HUDEP-2 (cell line): ENCODE data around the gene DUSP16.
A peak's percentile ranks its signal among the peaks of the same experiment; 100 is the strongest.
"Not testable (repeated sequence)": the region's sequence is repeated elsewhere in the genome, so short reads cannot be mapped to it uniquely, and the experiment has no call there.

Source experiments
- DNase-seq, 76 experiments: peaks; one replicate each; lab custom pipeline; 2025; ENCODE audit not compliant: unreplicated experiment in 76 of 76; lab: John Stamatoyannopoulos, UW

The DUSP16 gene, protein sequence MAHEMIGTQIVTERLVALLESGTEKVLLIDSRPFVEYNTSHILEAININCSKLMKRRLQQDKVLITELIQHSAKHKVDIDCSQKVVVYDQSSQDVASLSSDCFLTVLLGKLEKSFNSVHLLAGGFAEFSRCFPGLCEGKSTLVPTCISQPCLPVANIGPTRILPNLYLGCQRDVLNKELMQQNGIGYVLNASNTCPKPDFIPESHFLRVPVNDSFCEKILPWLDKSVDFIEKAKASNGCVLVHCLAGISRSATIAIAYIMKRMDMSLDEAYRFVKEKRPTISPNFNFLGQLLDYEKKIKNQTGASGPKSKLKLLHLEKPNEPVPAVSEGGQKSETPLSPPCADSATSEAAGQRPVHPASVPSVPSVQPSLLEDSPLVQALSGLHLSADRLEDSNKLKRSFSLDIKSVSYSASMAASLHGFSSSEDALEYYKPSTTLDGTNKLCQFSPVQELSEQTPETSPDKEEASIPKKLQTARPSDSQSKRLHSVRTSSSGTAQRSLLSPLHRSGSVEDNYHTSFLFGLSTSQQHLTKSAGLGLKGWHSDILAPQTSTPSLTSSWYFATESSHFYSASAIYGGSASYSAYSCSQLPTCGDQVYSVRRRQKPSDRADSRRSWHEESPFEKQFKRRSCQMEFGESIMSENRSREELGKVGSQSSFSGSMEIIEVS

GRCh38 chr12:12562585-12563261 is at the start of gene DUSP16:
DUSP16 (minus strand) TSS chr12:12562863; CDS start chr12:12521098, 41,765 bp downstream.
- DNase-seq = peak in 73 of 76 experiments; percentile 3 to 84 (median 61)

DNA sequence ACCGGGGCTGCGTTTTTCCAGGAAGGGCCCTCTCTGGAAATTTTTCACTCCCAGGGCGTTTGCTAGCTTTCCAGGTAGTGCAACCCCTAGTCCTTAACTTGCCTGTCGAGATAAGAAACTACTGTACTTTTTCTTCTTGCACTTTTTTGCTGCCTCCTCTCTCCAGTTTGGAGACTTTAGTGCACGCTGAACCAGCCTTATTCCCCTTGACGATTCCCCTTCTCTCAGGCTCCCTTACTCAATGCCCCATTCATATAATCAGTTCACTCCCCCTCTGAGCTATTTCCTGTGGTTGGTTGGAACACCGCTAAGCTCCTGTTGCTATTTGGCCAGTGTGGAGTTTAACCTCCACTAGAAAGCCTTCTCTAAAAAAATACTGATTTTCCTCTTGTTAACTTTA is 49.7 kb upstream of the DUSP16 start:
- peak in 9 of 76 experiments; percentile 5 to 35 (median 28) for DNase-seq

GRCh38 chr12:12611512-12612306 is 49.0 kb upstream of the DUSP16 start, which contains the start of gene CREBL2:
CREBL2 (plus strand) TSS chr12:12611876; CDS start chr12:12612173, 297 bp downstream.
- DNase-seq = peak; percentile 41 to 96 (median 88)

- no peak for DNase-seq
Observed at GRCh38 chr12:12610711-12611110, 48.0 kb upstream of the DUSP16 start.

- no peak for DNase-seq
Observed at GRCh38 chr12:12609692-12610091, 47.0 kb upstream of the DUSP16 start.

- DNase-seq = peak in 3 of 76 experiments; percentile 7 to 23 (median 10)
Observed at GRCh38 chr12:12608557-12608957, 45.9 kb upstream of the DUSP16 start.

GRCh38 chr12:12606781-12607589 is 44.3 kb upstream of the DUSP16 start:
- no peak for DNase-seq

GRCh38 chr12:12604740-12605139 is 42.1 kb upstream of the DUSP16 start:
- DNase-seq = no peak

DNA sequence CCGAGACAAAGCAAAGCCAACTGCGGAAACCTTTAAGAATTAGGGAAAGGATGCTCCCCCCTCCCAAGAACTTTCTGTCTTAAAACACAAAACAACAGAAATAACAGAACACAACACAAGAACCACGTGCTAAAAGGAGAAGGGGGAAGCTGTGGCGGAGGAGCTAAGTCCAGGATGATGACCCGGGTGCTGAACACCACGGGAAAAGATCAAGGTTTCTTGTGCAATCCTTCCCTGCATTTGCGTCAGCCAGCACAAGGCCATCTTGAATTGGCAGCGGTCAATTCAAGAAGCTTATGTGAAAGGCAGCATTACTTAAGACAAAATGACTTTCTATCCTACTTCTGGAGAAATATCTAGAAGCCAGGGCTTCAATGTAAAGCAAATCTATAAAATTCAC is 38.0 kb upstream of the DUSP16 start:
- no peak for DNase-seq

DNA sequence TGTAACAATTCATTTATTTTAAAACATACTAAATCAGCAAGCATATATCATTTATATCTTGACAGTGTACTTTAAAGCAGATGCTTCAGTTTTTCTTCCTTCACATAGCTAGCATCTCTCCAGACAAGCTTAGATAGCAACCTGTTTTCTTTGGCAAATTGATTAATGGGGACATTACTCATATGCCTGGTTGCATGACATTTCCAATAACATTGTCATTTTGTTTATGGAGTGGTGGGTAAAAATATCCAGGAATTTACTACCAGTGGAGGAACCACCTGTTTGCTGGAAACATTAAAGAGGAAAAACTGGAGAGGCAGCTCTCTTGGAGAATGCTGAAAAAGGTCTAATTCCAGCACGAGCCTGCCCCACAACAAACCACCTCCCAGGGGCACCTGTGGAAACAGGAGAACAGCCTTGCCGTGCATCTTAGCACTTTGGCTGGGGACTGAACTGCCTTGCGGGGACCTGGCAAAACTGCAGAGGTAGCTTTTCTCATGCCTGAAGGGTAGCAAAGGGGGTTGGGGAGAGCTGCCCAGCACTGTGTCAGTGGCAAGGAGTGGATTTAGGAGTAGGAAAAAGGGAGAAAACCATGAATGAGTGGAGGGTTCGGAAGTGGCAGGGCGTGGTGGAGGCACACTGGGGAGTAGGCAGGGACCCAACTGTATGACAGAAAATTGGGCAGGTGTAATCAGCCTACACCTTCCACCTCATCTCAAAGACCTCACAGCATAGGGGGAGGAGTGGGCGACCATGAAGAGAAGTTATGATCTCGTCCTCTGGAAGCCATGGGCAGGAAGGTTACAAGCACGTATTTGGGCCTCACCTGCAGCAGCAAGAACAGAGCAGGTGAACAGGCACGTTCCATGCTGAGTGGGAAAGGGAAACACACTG is 37.3 kb upstream of the DUSP16 start:
- DNase-seq = no peak

DNA sequence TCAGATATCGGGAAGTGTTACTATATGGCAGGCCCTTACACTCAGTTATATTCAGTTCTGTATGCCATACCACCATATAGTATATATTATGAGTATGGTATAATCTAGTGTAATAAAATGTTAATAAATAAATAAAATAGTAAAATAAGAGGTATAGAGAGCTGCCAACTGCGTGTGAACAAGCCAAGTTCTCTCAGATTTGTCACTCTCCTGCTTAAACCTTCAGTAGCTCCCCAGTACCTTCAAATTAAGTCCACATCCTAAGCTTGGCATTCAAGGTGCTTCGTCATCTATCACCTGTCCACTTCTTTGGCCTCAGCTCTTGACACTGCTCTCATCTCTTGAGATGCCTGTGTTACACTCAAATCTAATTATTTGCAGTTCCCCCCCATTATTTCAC is 36.2 kb upstream of the DUSP16 start:
- no peak for DNase-seq

- DNase-seq = not testable (repeated sequence)
Observed at GRCh38 chr12:12596598-12596997, 33.9 kb upstream of the DUSP16 start.

DNA sequence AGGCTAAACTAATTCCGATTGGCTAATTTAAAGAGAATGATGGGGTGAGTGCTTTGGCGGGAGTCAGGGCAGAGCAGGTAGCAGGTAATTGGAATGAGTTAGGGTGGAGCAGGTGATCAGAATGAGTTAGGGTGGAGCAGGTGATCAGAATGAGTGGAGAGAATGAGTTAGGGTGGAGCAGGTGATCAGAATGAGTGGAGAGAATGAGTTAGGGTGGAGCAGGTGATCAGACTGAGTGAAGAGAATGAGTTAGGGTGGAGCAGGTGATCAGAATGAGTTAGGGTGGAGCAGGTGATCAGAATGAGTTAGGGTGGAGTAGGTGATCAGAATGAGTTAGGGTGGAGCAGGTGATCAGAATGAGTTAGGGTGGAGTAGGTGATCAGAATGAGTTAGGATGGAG is 33.3 kb upstream of the DUSP16 start:
- not testable (repeated sequence) for DNase-seq

DNA sequence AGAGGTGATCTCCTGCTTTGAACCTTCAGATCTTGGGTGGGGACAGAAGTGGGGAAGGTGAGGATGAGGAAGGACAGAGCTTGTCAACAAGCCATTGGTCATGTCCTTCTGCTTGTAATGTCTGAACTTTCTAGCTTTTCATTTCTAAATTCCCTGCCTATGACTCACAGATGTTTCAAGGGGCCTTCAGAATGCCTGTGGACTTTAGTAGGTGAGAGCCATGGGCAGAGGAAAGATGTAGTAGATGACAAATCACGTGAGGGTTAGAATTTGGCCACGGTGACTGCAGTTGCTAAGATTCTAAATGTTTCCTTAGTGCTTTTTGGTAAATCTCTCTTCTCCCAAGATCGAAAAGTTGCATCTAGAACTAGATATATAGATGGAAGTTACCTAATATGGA is 30.3 kb upstream of the DUSP16 start:
- DNase-seq = no peak

- no peak for DNase-seq
Observed at GRCh38 chr12:12590961-12591360, 28.3 kb upstream of the DUSP16 start.

DNA sequence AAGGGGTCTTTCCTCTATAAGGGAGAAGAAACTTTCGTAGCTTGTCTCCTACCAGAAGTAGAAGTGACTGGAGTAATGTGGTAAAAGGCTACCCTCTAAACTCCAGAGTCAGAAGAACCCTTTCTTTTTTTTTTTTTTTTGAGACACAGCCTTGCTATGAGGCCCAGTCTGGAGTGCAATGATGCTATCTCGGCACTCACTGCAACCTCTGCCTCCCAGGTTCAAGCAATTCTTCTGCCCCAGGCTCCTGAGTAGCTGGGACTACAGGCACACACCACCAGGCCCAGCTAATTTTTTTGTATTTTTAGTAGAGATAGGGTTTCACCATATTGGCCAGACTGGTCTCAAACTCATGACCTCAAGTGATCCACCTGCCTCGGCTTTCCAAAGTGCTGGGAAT is 25.8 kb upstream of the DUSP16 start:
- DNase-seq = not testable (repeated sequence)

GRCh38 chr12:12587878-12588277 is 25.2 kb upstream of the DUSP16 start:
- no peak for DNase-seq

- DNase-seq = no peak
Observed at GRCh38 chr12:12586879-12587675, 24.4 kb upstream of the DUSP16 start.
